Cardiac muscle cell (in vitro differentiated cells and primary cell): Measurements from ENCODE around the gene PPP3CB. TPM values are rescaled to one million over a fixed set of nuclear protein-coding genes. Genes with fewer than 3 reads are reported as not detected.
A peak's percentile ranks its signal among the peaks of the same experiment; 100 is the strongest.

ENCODE experiments used
- DNase-seq, 2 donors: peaks; one replicate each; pipeline versions ENCODE4 v3.0.0 to v3.0.0-alpha.2; 2010 to 2017; ENCODE audit warnings: low read depth in 1 of 2, low spot score in 1 of 2
- H3K27ac ChIP-seq: fragments of 200-600 bp; sonication (generic); 2 replicates; pipeline ENCODE4 v1.5.1; 2016
- H3K27me3 ChIP-seq: fragments of 200-600 bp; sonication (generic); 2 replicates; pipeline ENCODE4 v1.6.0; 2016; ENCODE audit warnings: control low read depth
- H3K36me3 ChIP-seq: fragments of 200-600 bp; sonication (generic); 2 replicates; pipeline ENCODE4 v1.5.1; 2016; ENCODE audit warnings: control low read depth
- H3K4me1 ChIP-seq: fragments of 200-600 bp; sonication (generic); 2 replicates; pipeline ENCODE4 v1.8.1; 2017; ENCODE audit warnings: low read depth, mild to moderate bottlenecking, mixed run types
- H3K4me3 ChIP-seq: fragments of 200-600 bp; sonication (generic); 2 replicates; pipeline ENCODE4 v1.5.1; 2016; ENCODE audit warnings: mild to moderate bottlenecking
- H3K9me3 ChIP-seq: fragments of 200-600 bp; sonication (generic); 2 replicates; pipeline ENCODE4 v1.5.1; 2017; ENCODE audit warnings: low read depth, mild to moderate bottlenecking, control low read depth
- CTCF ChIP-seq: IDR thresholded peaks from 2 replicates; pipeline ENCODE4 v1.5.1; 2012; ENCODE audit warnings: low read depth, mild to moderate bottlenecking, low read length
- polyA plus RNA-seq: library from polyadenylated mRNA; unstranded; fragments of >200 nt; fragmentation: Nextera tagmentation; extraction: Ambion mirVana; gene quantifications from 2 replicates; pipeline ENCODE4 v1.2.1, GENCODE V29; 2016
- total RNA-seq: library from RNA; depleted of rRNA; stranded (reverse); fragments of >200 nt; gene quantifications from 2 replicates; pipeline ENCODE4 v1.2.3, GENCODE V29; 2016

PPP3CB gene
- total and polyA plus RNA-seq, 2 experiments from 2014 or later, result 14.3 to 45.2 TPM

DNA sequence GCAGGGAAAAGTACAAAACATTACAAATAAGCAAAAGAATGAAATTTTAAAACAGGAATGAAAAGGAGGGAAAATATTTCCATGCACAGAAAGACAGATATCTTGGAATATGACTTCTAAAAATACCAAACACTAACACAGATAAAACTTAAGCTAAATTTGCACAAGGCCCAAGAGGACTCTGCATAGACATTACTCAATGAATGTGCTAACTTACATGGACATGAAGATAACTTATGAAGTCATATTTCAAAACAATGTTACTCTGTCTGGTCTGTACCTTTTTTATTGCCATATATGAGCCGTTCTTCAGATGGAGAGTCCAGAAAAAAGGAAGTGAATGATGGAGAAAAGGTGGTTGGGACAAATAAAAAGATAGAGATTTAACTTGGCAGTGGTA is 47.4 kb downstream of the PPP3CB start:
- no peak overlapping the region for H3K27ac ChIP-seq
- peaks cover 12% of the 10 kb centered on the region for H3K4me1 ChIP-seq
- no peak for TF ChIP-seq CTCF
- DNase-seq, result peak in 1 of 2 donors; percentile 12
- no peaks in the 10 kb centered on the region for H3K27me3 ChIP-seq
- peaks cover 15% of the 10 kb centered on the region for H3K36me3 ChIP-seq
- H3K9me3 ChIP-seq, result no peaks in the 10 kb centered on the region
- no peak overlapping the region for H3K4me3 ChIP-seq

GRCh38 chr10:73446926-73447325 is 48.9 kb downstream of the PPP3CB start:
- no peaks in the 10 kb centered on the region for H3K9me3 ChIP-seq
- H3K36me3 ChIP-seq, result peaks cover 4% of the 10 kb centered on the region
- no peak overlapping the region for H3K27ac ChIP-seq

DNA sequence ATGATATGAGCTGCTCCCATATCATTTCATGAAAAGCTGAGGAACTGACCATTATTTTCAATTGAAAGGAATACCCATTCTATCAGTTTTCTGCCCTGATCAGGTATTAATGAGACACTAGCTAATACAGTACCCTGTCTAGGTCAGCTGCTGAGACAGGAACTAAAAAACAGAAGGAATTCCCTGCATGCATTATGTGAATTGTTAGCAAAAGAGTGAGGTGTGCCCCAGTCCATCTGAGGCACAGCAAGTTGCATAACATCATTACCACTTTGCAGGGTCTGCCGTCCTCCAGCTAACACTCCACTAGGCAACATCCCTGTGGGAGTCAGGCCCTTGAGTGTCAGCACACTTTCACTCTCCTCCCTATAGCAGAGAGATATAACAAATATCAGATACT is 51.4 kb downstream of the PPP3CB start:
- no peaks in the 10 kb centered on the region for H3K27me3 ChIP-seq
- H3K4me1 ChIP-seq, result peaks cover 23% of the 10 kb centered on the region
- DNase-seq, result no peak
- no peaks in the 10 kb centered on the region for H3K9me3 ChIP-seq
- no peak for TF ChIP-seq CTCF
- no peak overlapping the region for H3K4me3 ChIP-seq
- H3K27ac ChIP-seq, result no peak overlapping the region
- peaks cover 4% of the 10 kb centered on the region for H3K36me3 ChIP-seq

More at GRCh38 chr10:73446926-73447325, 48.9 kb downstream of the PPP3CB start:
- TF ChIP-seq CTCF, result no peak
- Histone ChIP-seq H3K4me3 (no peak overlapping the region), H3K4me1 (peaks cover 23% of the 10 kb centered on the region), H3K27me3 (no peaks in the 10 kb centered on the region)
- DNase-seq, result no peak

- no peak for TF ChIP-seq CTCF
- Histone ChIP-seq H3K4me3 (no peak overlapping the region), H3K36me3 (peaks cover 15% of the 10 kb centered on the region), H3K9me3 (no peaks in the 10 kb centered on the region), H3K27ac (no peak overlapping the region), H3K4me1 (peaks cover 20% of the 10 kb centered on the region), H3K27me3 (no peaks in the 10 kb centered on the region)
- DNase-seq, result peak in 1 of 2 donors; percentile 46
These were observed 56.1 kb downstream of the PPP3CB start for GRCh38 chr10:73439605-73440312.

GRCh38 chr10:73439055-73439454 is 56.8 kb downstream of the PPP3CB start:
- TF ChIP-seq CTCF, result no peak
- no peaks in the 10 kb centered on the region for H3K9me3 ChIP-seq
- H3K27ac ChIP-seq, result no peak overlapping the region
- no peak overlapping the region for H3K4me3 ChIP-seq
- H3K36me3 ChIP-seq, result peaks cover 15% of the 10 kb centered on the region
- DNase-seq, result peak in 1 of 2 donors; percentile 52
- H3K27me3 ChIP-seq, result no peaks in the 10 kb centered on the region
- H3K4me1 ChIP-seq, result peaks cover 27% of the 10 kb centered on the region
